OCI-LY1 (cell line): ENCODE data around the gene MRPL38.

Source experiments
- H2AFZ ChIP-seq: fragments of 200-600 bp; sonication (generic), shearing (Covaris generic); 2 replicates; pipeline ENCODE4 v1.6.0; 2014; ENCODE audit warnings: antibody characterized with exemption, mild to moderate bottlenecking, low read length
- H3F3A ChIP-seq: fragments of 200-600 bp; sonication (generic), shearing (Covaris generic); 2 replicates; pipeline ENCODE4 v1.6.0; 2014; ENCODE audit warnings: mild to moderate bottlenecking, antibody characterized with exemption, low read length, moderate library complexity; ENCODE audit not compliant: insufficient read depth
- H3K27ac ChIP-seq: fragments of 200-600 bp; sonication (generic); 2 replicates; pipeline ENCODE4 v1.5.1; 2014; ENCODE audit warnings: low read length, mixed run types, mild to moderate bottlenecking, low read depth; ENCODE audit not compliant: poor library complexity, severe bottlenecking
- H3K27me3 ChIP-seq: fragments of 200-600 bp; sonication (generic); 2 replicates; pipeline ENCODE4 v1.6.0; 2014; ENCODE audit warnings: antibody characterized with exemption, mild to moderate bottlenecking, low read length, moderate library complexity; ENCODE audit not compliant: insufficient read depth
- H3K36me3 ChIP-seq: fragments of 200-600 bp; sonication (generic); 2 replicates; pipeline ENCODE4 v1.6.1; 2014; ENCODE audit warnings: mild to moderate bottlenecking, antibody characterized with exemption, low read length, moderate library complexity, mixed read lengths; ENCODE audit not compliant: insufficient read depth
- H3K4me1 ChIP-seq: fragments of 200-600 bp; sonication (generic); 2 replicates; pipeline ENCODE4 v1.5.1; 2014; ENCODE audit warnings: mild to moderate bottlenecking, low read length, moderate library complexity; ENCODE audit not compliant: insufficient read depth, severe bottlenecking
- H3K4me2 ChIP-seq: fragments of 200-600 bp; sonication (generic), shearing (Covaris generic); 2 replicates; pipeline ENCODE4 v1.6.1; 2014; ENCODE audit warnings: low read length
- H3K4me3 ChIP-seq: fragments of 200-600 bp; sonication (generic); 2 replicates; pipeline ENCODE4 v1.5.1; 2014; ENCODE audit warnings: low read length, low read depth, mild to moderate bottlenecking, mixed read lengths; ENCODE audit not compliant: poor library complexity, severe bottlenecking
- H3K79me2 ChIP-seq: fragments of 200-600 bp; shearing (Covaris generic); 2 replicates; pipeline ENCODE4 v1.6.1; 2016; ENCODE audit warnings: mixed run types, low read length, mixed read lengths; ENCODE audit not compliant: insufficient read depth
- H3K9ac ChIP-seq: fragments of 200-600 bp; sonication (generic), shearing (Covaris generic); 2 replicates; pipeline ENCODE4 v1.6.1; 2014; ENCODE audit warnings: mild to moderate bottlenecking, low read length, mixed read lengths
- H3K9me2 ChIP-seq: fragments of 200-600 bp; sonication (generic), shearing (Covaris generic); 2 replicates; pipeline ENCODE4 v1.6.1; 2014; ENCODE audit warnings: low read depth, mild to moderate bottlenecking, low read length, mixed read lengths
- H3K9me3 ChIP-seq: fragments of 200-600 bp; shearing (Covaris generic); 2 replicates; pipeline ENCODE4 v1.6.1; 2014; ENCODE audit warnings: low read length, mixed read lengths
- H4K20me1 ChIP-seq: fragments of 200-600 bp; sonication (generic), shearing (Covaris generic); 2 replicates; pipeline ENCODE4 v1.6.0; 2016; ENCODE audit warnings: mild to moderate bottlenecking, low read length; ENCODE audit not compliant: insufficient read depth
- CTCF ChIP-seq: fragments of 200-600 bp; sonication (generic), shearing (Covaris generic); IDR thresholded peaks from 2 replicates; pipeline ENCODE4 v1.5.1; 2017; ENCODE audit warnings: mild to moderate bottlenecking, antibody characterized with exemption, low read length, moderate library complexity, mixed read lengths
- EZH2 ChIP-seq: fragments of 200-600 bp; sonication (generic), shearing (Covaris generic); IDR thresholded peaks from 2 replicates; pipeline ENCODE4 v1.8.0; 2017; ENCODE audit warnings: borderline replicate concordance, mixed run types, mild to moderate bottlenecking, antibody characterized with exemption, low read length, moderate library complexity, mixed read lengths

Gene MRPL38

GRCh38 chr17:75893305-75894048, 11.2 kb downstream of the MRPL38 start:
- Histone ChIP-seq H3F3A (no peaks in the 10 kb centered on the region), H3K9me3 (no peaks in the 10 kb centered on the region), H3K4me2 (no peak overlapping the region)

GRCh38 chr17:75892556-75893224, 12.0 kb downstream of the MRPL38 start:
- Histone ChIP-seq H3K9ac (no peak overlapping the region), H3K9me3 (no peaks in the 10 kb centered on the region), H3K9me2 (no peaks in the 10 kb centered on the region), H3K27me3 (no peaks in the 10 kb centered on the region), H3F3A (no peaks in the 10 kb centered on the region), H3K4me1 (peaks cover 24% of the 10 kb centered on the region), H3K4me3 (no peak overlapping the region), H3K79me2 (no peaks in the 10 kb centered on the region), H2AFZ (no peak overlapping the region), H3K36me3 (peaks cover 16% of the 10 kb centered on the region; the same call in 1 of the 2 replicates), H4K20me1 (no peaks in the 10 kb centered on the region), H3K27ac (no peak overlapping the region), H3K4me2 (no peak overlapping the region)
- TF ChIP-seq EZH2 (no peak), CTCF (no peak)

More at GRCh38 chr17:75893305-75894048, 11.2 kb downstream of the MRPL38 start:
- H3K9me2 ChIP-seq, result no peaks in the 10 kb centered on the region
- H3K79me2 ChIP-seq, result no peaks in the 10 kb centered on the region
- H3K9ac ChIP-seq, result no peak overlapping the region
- H3K4me3 ChIP-seq, result no peak overlapping the region
- H3K4me1 ChIP-seq, result peaks cover 24% of the 10 kb centered on the region
- TF ChIP-seq CTCF (no peak), EZH2 (no peak)
- H4K20me1 ChIP-seq, result no peaks in the 10 kb centered on the region
- H3K27ac ChIP-seq, result no peak overlapping the region
- no peak overlapping the region for H2AFZ ChIP-seq
- H3K36me3 ChIP-seq, result peaks cover 16% of the 10 kb centered on the region; the same call in 1 of the 2 replicates
- no peaks in the 10 kb centered on the region for H3K27me3 ChIP-seq

GRCh38 chr17:75891605-75892555, 12.8 kb downstream of the MRPL38 start:
- H4K20me1 ChIP-seq, result no peaks in the 10 kb centered on the region
- H3K9ac ChIP-seq, result no peak overlapping the region
- no peak overlapping the region for H3K4me2 ChIP-seq
- peaks cover 16% of the 10 kb centered on the region; the same call in 1 of the 2 replicates for H3K36me3 ChIP-seq
- no peak for TF ChIP-seq CTCF
- TF ChIP-seq EZH2, result no peak
- no peaks in the 10 kb centered on the region for H3K9me3 ChIP-seq
- H3K9me2 ChIP-seq, result no peaks in the 10 kb centered on the region
- no peak overlapping the region for H3K4me3 ChIP-seq
- H3F3A ChIP-seq, result no peaks in the 10 kb centered on the region
- H3K27ac ChIP-seq, result no peak overlapping the region
- no peak overlapping the region for H2AFZ ChIP-seq
- no peaks in the 10 kb centered on the region for H3K27me3 ChIP-seq
- H3K4me1 ChIP-seq, result peaks cover 16% of the 10 kb centered on the region
- no peaks in the 10 kb centered on the region for H3K79me2 ChIP-seq
